Common myeloid progenitor, CD34-positive (primary cell): ENCODE results near the gene MTHFD2L.

ENCODE experiments used
- CTCF ChIA-PET: fragments of 350-600 bp; sonication (Branson Sonifier 250); formaldehyde crosslinking; loops from one replicate; lab custom pipeline; 2021; ENCODE audit warnings: antibody characterized with exemption; lab: Charles Lee
- POLR2A ChIA-PET: fragments of 350-600 bp; sonication (Branson Sonifier 250); formaldehyde crosslinking; loops from one replicate; lab custom pipeline; 2021; ENCODE audit warnings: antibody characterized with exemption; lab: Charles Lee
- DNase-seq, 3 donors: peaks; one replicate each; pipeline versions ENCODE4 v3.0.0 to v3.0.0-alpha.2; 2013
- H3K27ac ChIP-seq, 2 experiments: 1 replicate in 1 of 2; 2 replicates in 1 of 2; pipeline ENCODE4 v1.7.0; 2013; ENCODE audit warnings: inconsistent platforms in 2 of 2, low read length in 2 of 2, mild to moderate bottlenecking in 2 of 2, low read depth in 1 of 2, moderate library complexity in 1 of 2; ENCODE audit not compliant: severe bottlenecking in 2 of 2, insufficient read depth in 1 of 2, poor library complexity in 1 of 2
- H3K27me3 ChIP-seq, 5 experiments: replicated peaks in 2 of 5; 1 replicate in 3 of 5; 2 replicates in 2 of 5; pipeline versions ENCODE4 v1.6.1 to v1.7.0; 2013; ENCODE audit warnings: low read length in 4 of 5, mild to moderate bottlenecking in 2 of 5, moderate library complexity in 2 of 5, inconsistent platforms in 1 of 5; ENCODE audit not compliant: insufficient read depth in 5 of 5, control insufficient read depth in 4 of 5
- H3K36me3 ChIP-seq, 4 experiments: 1 replicate in 2 of 4; 2 replicates in 2 of 4; pipeline versions ENCODE4 v1.6.1 to v1.7.0; 2013; ENCODE audit warnings: low read length in 3 of 4, control low read depth in 1 of 4, mild to moderate bottlenecking in 1 of 4; ENCODE audit not compliant: control insufficient read depth in 4 of 4, insufficient read depth in 4 of 4
- H3K4me1 ChIP-seq, 4 experiments: 1 replicate in 3 of 4; 2 replicates in 1 of 4; pipeline versions ENCODE4 v1.6.1 to v1.7.1; 2013; ENCODE audit warnings: low read length in 3 of 4, mild to moderate bottlenecking in 3 of 4, control low read depth in 1 of 4, inconsistent platforms in 1 of 4, moderate library complexity in 1 of 4; ENCODE audit not compliant: control insufficient read depth in 4 of 4, insufficient read depth in 4 of 4; ENCODE audit errors: control extremely low read depth in 1 of 4
- H3K4me3 ChIP-seq, 7 experiments: 1 replicate in 4 of 7; 2 replicates in 3 of 7; pipeline versions ENCODE4 v1.5.1 to v1.7.0; 2013; ENCODE audit warnings: mild to moderate bottlenecking in 7 of 7, low read length in 6 of 7, moderate library complexity in 6 of 7, inconsistent platforms in 2 of 7, low read depth in 2 of 7, control low read depth in 1 of 7; ENCODE audit not compliant: insufficient read depth in 4 of 7, control insufficient read depth in 1 of 7; ENCODE audit errors: extremely low read depth in 1 of 7
- H3K9me3 ChIP-seq, 5 experiments: 1 replicate in 4 of 5; 2 replicates in 1 of 5; pipeline versions ENCODE4 v1.6.1 to v1.7.1; 2013; ENCODE audit warnings: low read length in 4 of 5, mild to moderate bottlenecking in 2 of 5, inconsistent platforms in 1 of 5, low read depth in 1 of 5, moderate library complexity in 1 of 5; ENCODE audit not compliant: control insufficient read depth in 4 of 5, insufficient read depth in 2 of 5; ENCODE audit errors: control extremely low read depth in 1 of 5
- WGBS: methylation state at CpG from one replicate; pipeline ENCODE4 v1.1.5; 2013; ENCODE audit not compliant: insufficient coverage; 5-methylcytosine and 5-hydroxymethylcytosine counted together

MTHFD2L gene

DNA sequence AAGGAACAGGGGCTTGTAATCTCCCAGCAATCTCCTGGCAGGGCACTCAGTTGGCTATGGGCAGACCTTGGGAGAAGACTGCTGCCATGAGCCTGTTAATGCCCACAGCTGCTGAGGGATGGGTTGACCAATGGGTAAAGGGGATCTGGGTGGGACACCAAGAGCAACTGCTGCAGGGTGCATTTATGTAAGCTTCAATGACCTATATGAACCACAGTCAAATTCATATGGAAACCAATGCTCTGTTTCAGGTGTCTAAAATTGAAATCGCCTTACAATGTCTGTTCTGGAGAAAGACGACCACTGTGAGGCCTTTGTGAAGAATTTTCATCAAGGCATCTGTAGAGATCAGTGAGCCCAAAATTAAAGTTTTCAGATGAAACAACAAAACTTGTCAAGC lies 156.4 kb downstream of the MTHFD2L start:
- peaks cover 0 to 4% (median 3%) of the 10 kb centered on the region in 4 experiments for H3K36me3 ChIP-seq
- no peak overlapping the region for H3K27ac ChIP-seq
- POLR2A ChIA-PET, result no interaction called here
- H3K27me3 ChIP-seq, result no peaks in the 10 kb centered on the region
- DNase-seq, result no peak
- H3K4me1 ChIP-seq, result peaks cover 4 to 45% (median 14%) of the 10 kb centered on the region in 4 experiments
- CTCF ChIA-PET, result interaction anchor here (1.0 to 10.3 kb wide), 4 partner anchors 10 to 358 kb away, joined by 3 to 158 read pairs (median 11); no protein-coding TSS in a partner anchor
- no peak overlapping the region for H3K4me3 ChIP-seq
- 100% methylated on average over 2 of the region's 2 CpGs for WGBS
- no peaks in the 10 kb centered on the region for H3K9me3 ChIP-seq

DNA sequence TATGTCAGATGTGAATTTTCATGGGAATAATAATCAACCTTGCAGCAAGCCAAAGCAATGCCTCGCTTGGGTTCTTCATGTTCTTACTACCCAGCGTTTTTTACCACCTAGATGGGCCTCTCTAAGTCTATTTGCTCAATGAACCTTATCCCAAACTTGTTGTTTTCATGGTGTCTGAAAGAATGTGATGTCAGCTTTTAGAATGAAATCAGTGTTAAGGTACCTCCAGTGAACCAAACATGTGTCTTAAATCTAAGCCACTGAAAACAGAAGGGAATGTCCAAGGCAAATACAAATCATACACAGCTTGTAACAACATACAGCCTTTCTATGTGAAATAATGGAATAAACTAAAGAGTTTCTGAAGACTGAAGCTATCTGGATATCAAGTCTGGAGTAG lies 157.0 kb downstream of the MTHFD2L start:
- CTCF ChIA-PET, result interaction anchor here (1.0 to 10.3 kb wide), 8 partner anchors 9 to 357 kb away, joined by 3 to 158 read pairs (median 3); no protein-coding TSS in a partner anchor
- Histone ChIP-seq H3K4me1 (peaks cover 0 to 44% (median 13%) of the 10 kb centered on the region in 4 experiments), H3K36me3 (peaks cover 0 to 5% (median 3%) of the 10 kb centered on the region in 4 experiments), H3K27ac (peak overlapping the region in 1 of 2 experiments; percentile 19), H3K4me3 (peak overlapping the region in 1 of 7 experiments; percentile 51), H3K27me3 (no peaks in the 10 kb centered on the region), H3K9me3 (no peaks in the 10 kb centered on the region)
- WGBS, result 100% methylated on average over 1 of the region's 2 CpGs
- DNase-seq, result no peak
- POLR2A ChIA-PET, result interaction anchor here (0.6 kb wide), 1 partner anchor 369 kb away, joined by 3 read pairs; no protein-coding TSS in a partner anchor

DNA sequence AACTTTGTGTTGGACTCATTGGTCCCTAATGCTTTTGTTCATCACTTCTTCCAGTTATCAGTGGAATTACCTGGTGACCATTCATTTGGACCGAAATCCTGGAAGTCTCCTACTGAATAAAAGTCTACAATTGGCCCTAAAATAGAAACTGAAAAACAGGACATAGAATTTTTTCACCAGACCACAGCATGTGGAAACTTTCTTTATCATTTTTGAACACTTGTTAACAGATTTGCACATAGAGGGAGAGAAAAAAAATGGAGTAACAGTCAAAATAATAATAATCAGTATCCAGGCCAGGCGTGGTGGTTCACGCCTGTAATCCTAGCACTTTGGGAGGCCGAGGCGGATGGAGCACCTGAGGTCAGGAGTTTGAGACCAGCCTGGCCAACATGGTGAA lies 157.5 kb downstream of the MTHFD2L start:
- no peaks in the 10 kb centered on the region for H3K27me3 ChIP-seq
- WGBS, result 0% methylated on average over 1 of the region's 5 CpGs
- peak overlapping the region in 1 of 2 experiments; percentile 19 for H3K27ac ChIP-seq
- H3K36me3 ChIP-seq, result peaks cover 0 to 5% (median 3%) of the 10 kb centered on the region in 4 experiments
- peak overlapping the region in 2 of 7 experiments; percentile 33 to 51 for H3K4me3 ChIP-seq
- ChIA-PET POLR2A (interaction anchor here (0.6 kb wide), 1 partner anchor 369 kb away, joined by 3 read pairs; no protein-coding TSS in a partner anchor), CTCF (interaction anchor here (1.0 to 10.3 kb wide), 7 partner anchors 9 to 357 kb away, joined by 3 to 158 read pairs (median 3); no protein-coding TSS in a partner anchor)
- peak in 2 of 3 donors; percentile 67 to 75 for DNase-seq
- H3K4me1 ChIP-seq, result peaks cover under 1 to 47% (median 14%) of the 10 kb centered on the region in 4 experiments
- no peaks in the 10 kb centered on the region for H3K9me3 ChIP-seq

DNA sequence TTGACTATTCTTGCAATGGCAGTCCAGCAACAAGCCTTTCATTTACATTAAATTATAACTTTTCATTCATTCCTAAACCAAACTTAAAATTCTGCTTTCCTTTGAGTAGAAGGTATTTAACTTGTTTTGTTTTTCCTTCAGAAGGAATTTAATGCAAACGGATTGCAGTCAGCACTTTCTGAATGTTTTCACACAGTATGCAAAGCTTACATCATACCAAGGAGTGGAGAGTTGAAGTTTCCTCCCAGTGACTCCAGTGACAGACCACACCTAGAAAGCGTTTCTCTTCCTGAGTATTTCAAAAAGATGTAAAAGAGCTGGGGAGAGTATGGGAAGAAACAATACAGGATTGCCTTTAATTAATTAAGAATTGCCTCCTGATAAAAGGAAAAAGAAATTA lies 158.5 kb downstream of the MTHFD2L start:
- H3K27ac ChIP-seq, result no peak overlapping the region
- POLR2A ChIA-PET, result interaction anchor here (0.6 kb wide), 1 partner anchor 85 kb away, joined by 4 read pairs; no protein-coding TSS in a partner anchor
- H3K27me3 ChIP-seq, result no peaks in the 10 kb centered on the region
- WGBS, result no CpG with 5 or more reads among the region's 2 CpGs
- no peaks in the 10 kb centered on the region for H3K9me3 ChIP-seq
- peaks cover 0 to 5% (median 3%) of the 10 kb centered on the region in 4 experiments for H3K36me3 ChIP-seq
- DNase-seq, result no peak
- CTCF ChIA-PET, result interaction anchor here (0.7 to 10.3 kb wide), 10 partner anchors 17 to 364 kb away, joined by 3 to 158 read pairs (median 3); partner anchors contain the start of gene EREG
- peaks cover 4 to 56% (median 20%) of the 10 kb centered on the region in 4 experiments for H3K4me1 ChIP-seq
- H3K4me3 ChIP-seq, result peak overlapping the region in 2 of 7 experiments; percentile 8 to 24

DNA sequence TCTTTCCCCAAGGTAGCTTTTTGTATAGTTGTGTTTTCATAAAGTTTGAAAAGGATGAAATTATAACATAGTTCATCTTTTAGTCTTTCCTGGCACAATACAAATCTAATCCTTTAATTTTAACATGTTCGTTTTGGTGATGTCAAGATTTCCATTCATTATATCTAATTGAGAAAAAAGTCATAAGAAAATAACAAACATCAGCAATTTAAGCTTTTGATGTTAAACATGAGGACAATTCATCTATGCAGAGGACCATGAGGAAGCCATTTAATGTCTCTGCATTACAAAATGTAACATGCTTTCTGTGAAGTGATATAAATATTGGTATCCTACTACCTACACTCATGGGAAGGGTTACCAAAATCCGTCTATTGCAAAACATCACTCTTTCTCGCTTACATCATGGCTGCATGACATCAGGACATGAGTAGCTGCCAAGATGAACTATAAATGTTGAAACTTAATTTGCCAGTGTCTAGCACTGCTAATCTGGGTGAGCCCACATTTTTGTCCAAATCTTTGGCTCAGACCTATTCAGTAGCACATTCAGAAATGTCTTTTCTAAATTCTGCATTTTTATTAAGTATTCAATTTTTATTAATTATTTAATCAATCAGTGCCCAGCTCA lies 159.8 kb downstream of the MTHFD2L start:
- no peaks in the 10 kb centered on the region for H3K27me3 ChIP-seq
- no peak overlapping the region for H3K4me3 ChIP-seq
- H3K27ac ChIP-seq, result no peak overlapping the region
- ChIA-PET POLR2A (no interaction called here), CTCF (interaction anchor here (0.7 to 10.3 kb wide), 13 partner anchors 9 to 355 kb away, joined by 3 to 158 read pairs (median 5); partner anchors contain the start of genes AREG, EPGN and EREG)
- no peak for DNase-seq
- WGBS, result 100% methylated on average over 1 of the region's 3 CpGs
- peaks cover 0 to 5% (median 3%) of the 10 kb centered on the region in 4 experiments for H3K36me3 ChIP-seq
- no peaks in the 10 kb centered on the region for H3K9me3 ChIP-seq
- peaks cover 4 to 67% (median 31%) of the 10 kb centered on the region in 4 experiments for H3K4me1 ChIP-seq

DNA sequence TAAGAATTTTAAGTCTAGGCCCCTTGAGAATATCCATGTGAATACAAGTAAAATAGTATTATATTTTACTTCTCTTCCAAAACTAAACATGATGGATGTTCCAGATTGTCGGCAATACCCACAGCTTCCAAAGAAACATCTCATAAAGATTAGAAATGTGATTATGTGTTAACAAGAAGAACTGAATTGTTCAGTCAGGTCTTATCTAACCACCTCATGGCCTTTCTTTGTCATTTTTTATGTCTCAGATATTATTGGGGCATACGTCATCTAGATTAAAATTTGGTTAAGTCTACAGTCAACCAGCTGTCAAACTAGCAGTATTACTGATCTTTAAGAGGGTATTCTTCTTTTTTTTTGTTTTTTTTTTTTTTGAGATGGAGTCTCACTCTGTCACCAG lies 160.4 kb downstream of the MTHFD2L start:
- peak in 1 of 3 donors; percentile 52 for DNase-seq
- WGBS, result no CpG with 5 or more reads among the region's 2 CpGs
- ChIA-PET POLR2A (no interaction called here), CTCF (interaction anchor here (0.7 to 10.3 kb wide), 12 partner anchors 10 to 1466 kb away, joined by 3 to 158 read pairs (median 6); partner anchors contain the start of genes AREG and EPGN)
- H3K9me3 ChIP-seq, result no peaks in the 10 kb centered on the region
- no peak overlapping the region for H3K27ac ChIP-seq
- no peaks in the 10 kb centered on the region for H3K27me3 ChIP-seq
- H3K4me1 ChIP-seq, result peaks cover 4 to 72% (median 36%) of the 10 kb centered on the region in 4 experiments
- H3K4me3 ChIP-seq, result no peak overlapping the region
- H3K36me3 ChIP-seq, result peaks cover 0 to 5% (median 3%) of the 10 kb centered on the region in 4 experiments
